ENCODE results near the gene NKD1.

NKD1 gene

DNA sequence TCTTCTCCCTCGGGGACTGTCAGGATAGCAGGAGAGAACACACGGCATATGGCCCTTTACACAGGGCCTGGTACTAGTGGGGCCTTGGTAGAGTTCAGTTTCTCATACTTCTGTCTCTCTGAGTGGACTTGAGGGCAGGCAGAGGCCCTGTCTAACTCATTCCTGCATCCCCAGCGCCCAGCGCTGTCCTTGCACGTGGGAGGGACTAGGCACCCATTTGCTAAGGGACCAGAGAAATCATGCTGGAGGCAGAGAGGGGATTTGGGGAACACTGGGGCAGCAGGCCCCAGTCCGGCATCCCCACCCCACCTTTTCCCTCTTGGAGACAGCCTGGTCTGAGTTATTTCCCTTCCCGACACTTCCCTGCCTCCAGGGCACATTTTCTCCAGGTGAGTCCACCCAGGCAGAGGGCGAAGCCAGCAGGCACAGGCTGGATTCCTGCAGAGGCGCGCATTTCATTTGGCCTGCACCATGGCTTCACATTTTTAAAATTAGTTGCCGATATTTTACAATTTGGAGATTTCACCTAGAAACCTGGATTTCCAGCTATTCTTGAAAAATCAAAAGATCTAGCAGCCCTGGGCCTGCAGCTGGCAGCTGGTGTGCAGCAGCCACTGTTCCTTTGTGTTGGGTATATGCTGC is 9.7 kb upstream of the NKD1 start:
- DNase-seq = no peak

DNA sequence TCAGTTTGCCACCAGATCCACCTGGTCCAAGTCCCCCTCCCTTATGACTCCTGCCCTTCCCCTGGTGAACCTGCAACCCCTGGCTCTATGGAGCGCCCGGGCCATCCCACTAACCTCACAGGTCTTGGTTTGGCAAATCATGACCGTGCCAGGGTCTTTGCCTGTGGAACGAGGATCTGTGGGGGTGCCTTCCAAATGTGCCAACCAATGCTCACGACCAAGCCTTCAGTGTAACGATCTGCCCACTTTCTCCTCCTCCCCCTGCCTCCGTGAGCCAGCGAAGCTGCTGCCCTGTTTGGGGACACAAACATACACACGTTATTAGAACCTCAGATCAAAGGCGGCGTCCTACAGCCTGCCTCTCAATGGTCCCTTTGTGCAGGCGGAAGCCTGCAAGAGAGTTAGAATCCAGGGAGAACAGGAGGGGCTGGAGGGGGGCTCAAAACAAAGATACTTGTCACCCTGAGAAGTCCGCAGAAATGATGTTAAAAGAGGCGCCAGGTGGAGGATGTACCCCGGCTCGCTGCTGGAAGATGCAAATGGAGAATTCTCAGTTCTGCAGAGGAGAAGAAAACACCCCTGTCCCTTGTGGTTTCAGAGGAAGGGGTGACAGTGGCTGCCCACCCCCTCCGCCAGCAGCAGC is 9.0 kb upstream of the NKD1 start:
- DNase-seq = no peak

DNA sequence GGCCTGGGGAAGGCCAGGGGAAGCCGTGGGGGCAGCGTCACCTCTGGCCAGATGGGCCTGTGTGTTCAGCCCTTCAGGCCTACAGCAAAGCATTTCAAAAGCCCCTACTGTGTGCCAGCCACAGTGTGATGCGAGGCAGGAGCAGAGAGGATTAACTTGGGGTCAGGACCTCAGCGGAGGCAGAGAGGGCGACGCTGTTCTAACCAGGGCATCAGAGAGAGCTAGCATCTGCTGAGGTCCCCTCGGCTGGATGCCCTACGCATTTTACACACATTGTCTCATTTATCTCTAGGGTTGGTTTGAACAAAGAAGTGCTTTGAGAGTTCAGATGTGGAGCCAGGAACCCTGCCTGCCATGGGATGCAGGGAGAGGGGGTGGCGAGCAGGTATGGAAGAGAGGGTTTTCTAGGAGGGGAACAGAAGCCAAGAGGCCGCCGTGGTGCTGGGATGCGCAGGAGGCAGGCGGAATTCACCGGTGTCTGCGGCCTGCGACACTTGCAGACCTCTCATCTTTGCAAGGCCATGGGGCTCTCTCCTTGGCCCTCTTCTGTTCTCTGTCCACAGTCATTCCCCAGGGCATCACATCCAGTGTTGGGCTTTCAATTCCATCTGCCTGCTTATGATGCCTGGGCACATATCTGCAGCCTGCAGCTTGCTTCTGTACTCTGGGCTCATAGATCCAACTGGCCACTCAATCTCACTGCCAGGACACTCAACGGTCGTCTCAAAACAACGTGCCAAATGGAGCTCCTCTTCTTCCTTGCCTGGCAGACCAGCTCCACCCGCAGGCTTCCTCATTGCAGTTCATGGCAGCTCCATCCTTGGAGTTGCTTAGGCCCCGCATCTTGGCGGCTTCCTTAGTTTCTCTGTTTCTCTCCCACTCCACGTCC is 8.1 kb upstream of the NKD1 start:
- no peak for DNase-seq

DNA sequence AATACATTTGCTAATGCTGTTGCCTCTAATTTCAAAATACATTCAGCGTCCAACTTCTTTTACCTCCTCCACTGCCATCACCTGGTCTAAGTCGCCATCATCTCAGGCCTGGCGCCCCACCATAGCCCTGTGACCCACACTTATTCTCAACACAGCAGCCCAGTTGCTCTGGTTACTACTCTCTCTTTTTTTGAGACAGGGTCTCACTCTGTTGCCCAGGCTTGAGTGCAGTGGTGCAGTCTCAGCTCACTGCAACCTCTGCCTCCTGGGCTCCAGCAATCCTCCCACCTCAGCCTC is 7.5 kb upstream of the NKD1 start:
- DNase-seq = no peak

DNA sequence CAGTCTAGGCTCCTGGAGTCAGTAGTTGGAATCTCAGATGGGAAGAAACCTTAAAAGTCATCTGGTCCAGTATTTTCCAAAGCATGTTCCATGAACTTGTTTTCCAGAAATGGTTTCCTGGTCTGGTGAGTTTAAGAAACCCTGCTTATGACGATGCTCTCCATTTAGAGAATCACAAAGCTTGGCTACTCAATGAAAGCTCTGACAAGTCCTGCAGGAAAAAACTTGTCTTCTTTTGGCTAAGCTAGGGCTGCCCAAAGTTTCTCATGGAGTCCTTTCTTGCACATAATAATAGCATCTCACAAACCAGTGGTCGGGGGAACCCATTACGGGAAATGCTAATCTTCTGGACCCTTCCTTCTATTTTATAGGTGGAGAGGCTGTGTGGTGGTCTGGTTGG is 5.5 kb upstream of the NKD1 start:
- no peak for DNase-seq

DNA sequence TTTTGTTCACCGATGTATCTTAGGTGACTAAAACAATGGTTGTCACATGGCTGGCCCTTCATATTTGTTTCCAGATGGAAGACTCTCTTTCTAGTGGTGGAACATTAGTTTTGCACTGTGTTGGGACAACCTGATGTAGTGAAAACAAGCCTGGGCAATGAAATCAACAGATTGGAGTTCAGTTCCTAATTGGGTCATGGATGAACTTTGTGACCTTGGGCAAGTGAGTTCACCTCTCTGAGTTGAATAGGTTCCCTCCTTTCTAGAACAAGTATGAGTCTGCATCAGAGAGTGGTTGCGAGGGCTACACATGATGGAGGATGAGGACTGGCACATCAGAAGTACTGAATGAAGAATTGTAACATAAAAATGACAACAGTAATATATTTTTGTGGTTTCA is 2.1 kb upstream of the NKD1 start:
- no peak for DNase-seq

DNA sequence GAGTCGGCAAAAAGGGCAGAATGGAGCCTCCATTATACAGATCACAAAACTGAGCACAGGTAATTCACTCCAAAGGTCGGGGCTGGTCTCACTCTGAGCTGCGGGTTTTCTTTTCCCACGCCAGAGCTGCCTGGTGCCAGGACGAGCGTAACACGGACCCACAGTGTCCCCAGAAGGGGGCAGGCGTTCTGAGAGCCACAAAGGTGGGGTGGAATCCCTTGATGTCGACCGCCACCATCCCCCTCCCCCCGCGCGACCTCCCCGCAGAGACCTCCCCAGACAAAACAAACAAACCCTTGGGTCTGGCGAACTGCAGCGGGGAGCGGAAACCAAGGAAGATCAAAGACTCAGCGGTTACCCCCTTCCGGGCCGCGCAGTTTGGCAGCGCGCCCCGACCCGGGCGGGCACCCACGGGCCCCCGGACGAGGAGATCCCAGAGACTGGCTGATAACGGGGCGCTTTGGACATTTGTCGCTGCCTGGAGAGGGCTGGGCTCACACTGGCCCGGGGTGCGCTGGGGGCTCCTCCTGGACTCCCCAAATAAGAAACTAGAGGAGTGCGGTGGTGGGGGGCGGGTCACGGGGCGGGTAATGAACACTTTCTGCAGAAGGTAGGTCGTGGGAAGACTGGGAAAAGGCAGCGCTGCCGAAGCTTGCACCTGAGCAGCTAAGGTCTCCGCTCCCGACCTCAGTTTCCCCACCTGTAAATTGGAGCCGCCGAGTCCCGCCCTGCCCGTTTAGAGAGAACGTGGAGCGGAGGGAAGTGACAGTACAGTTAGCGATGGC is 664 bp upstream of the NKD1 start:
- DNase-seq = peak; percentile 91

DNA sequence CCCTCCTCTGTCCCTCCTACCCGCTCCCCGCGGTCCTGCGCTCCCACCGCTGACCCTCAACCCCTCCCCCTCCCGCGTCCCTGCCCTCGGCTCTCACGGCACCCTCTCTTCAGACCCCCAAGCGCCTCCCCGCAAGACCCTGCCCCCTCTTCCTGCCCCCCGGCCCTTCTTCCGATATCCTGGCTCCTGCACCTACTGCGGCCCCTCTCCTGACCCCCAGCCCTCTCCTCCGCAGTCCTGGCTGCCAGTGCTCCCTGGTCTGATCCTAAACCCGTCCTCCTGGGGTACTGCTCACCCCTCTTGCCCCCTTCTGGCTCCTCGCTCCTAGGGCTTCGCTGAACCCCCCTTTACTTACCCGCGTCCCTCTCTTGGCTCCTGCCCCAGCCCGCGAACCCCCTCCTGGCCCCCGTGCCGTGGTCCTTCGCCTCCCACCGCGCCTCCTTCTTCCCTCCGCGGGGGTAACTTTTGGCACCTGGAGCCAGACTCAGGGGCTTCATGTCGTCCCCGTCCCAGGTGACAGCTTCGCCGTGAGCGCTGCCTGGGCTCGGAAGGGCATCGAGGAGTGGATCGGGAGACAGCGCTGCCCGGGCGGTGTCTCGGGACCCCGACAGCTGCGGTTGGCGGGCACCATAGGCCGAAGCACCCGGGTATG is 839 bp downstream of the NKD1 start:
- no peak for DNase-seq

DNA sequence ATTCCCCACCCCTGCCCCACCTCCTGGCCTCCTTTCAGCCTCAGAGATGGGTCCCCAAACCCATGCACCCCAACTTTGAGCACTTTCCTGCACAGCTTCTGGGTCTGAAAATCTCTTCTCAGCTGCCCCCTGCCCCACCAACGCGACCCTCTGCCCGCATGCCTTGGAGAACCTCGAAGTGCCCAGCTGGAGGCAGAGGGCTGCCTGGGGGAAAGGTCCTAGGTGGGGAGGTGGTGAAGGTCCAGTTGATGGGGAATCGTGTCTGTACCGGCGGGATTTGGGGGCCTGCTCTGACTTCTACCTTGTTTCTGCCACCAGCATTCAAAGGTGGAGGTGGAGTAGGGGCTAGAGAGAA is 1.3 kb downstream of the NKD1 start:
- DNase-seq = peak; percentile 19

DNA sequence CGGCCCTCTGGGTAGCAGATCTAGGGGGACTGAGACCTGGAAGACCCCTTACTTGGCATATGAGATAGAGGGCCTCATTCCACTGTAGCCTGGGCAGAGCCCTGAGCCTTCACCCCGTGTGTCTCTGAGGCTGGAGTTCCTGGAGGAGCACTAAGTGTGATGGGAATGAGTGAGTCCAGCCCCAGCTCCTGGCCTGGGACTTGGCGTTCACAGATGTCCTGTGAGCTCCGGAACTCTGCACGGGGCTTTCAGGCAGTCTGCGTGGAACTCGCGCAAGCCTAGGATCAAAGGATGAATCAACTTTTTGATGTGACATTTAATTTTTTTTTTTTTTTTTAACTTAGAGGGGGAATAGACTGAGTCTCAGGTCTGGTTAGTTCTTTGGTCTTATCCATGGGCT is 1.8 kb downstream of the NKD1 start:
- peak; percentile 60 for DNase-seq

DNA sequence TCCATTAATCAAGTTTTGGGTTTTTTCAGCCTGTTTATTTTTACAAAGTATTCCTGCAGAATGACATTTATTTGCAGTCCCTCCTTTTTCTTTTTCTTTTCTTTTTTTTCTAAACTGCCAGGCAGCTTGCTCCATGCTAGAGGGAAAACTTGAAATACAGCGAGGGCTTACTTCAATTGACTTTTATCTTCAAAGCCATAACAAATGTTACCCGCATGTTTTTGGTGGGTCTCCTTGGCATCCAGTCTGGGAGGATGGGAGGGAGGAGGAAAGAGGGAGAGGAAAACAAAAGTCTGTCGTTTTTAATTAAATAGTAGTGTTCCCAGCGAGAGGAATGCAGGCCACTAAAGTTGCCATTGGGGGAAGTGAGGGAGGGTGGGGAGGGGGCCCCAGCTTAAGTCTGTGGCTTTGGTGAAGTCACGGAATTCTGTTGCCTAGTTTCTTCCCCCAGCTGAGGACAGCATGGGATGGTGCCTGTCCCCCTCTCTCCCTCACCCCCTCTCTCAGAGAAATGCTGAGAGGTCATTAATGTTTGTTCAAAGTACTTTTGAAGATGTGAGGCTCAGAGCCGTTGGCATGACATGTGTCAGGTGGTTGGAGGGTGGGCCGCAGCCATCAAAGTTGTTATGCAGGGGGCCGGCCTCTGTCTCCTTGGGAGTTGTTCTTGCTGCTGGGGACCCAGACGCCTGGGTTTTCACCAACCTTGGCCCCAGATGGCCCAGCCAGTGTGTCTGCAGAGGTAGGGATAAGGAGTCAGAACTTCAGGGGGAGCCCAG is 2.9 kb downstream of the NKD1 start:
- DNase-seq = no peak

DNA sequence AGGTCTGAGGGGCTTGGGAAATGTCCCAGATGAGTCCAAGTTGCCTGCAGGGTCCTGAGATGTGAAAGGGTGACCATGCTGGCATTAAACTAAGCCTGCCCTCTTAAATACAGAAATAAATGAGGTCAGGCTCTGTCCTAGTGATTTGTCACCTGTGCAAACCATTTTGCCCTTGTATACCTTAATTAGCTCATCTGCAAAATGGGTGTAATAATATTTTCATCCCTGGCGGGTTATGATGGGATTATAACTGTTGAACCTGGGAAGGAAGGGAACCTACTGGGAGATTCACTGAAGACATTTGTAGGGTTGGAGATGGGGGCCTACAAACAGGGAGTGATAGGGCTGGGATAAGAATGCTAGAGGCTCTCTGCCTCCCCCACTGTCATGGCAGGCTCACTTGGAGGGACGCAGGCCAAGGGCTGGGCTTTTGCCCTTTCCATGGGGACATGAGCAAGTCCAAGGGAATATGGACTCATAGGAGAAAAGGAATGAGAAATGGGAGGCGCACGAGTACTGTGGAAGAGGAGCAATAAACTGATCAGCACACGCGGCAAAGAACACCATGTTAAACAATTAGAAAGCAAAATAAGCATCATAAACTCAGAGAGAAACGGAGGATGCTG is 4.4 kb downstream of the NKD1 start:
- DNase-seq = no peak

DNA sequence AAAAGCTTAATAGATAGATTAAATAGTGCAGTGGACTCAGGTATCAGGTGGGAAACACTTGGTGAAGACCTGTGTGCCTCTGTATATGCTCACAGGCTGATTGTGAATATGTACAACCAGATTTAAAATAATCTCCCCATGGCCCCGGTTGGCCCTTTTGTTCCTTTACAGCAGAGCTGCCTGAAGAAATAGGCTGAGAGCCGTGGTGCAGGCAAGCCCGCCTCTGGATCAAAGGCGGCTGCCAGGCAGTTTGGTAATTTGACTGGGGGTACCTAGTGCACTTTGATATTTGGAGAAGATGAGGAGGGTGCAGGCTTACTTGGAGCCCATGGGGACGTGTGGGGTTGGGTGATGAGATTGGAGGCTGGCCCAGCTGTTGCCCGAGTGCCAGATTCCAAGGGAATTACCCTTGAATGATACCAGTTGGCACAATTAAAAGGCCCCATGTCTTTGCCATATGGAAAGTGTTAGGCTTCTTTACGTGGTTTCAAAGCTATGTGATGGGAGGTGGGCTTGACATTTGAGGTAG is 5.0 kb downstream of the NKD1 start:
- no peak for DNase-seq

DNA sequence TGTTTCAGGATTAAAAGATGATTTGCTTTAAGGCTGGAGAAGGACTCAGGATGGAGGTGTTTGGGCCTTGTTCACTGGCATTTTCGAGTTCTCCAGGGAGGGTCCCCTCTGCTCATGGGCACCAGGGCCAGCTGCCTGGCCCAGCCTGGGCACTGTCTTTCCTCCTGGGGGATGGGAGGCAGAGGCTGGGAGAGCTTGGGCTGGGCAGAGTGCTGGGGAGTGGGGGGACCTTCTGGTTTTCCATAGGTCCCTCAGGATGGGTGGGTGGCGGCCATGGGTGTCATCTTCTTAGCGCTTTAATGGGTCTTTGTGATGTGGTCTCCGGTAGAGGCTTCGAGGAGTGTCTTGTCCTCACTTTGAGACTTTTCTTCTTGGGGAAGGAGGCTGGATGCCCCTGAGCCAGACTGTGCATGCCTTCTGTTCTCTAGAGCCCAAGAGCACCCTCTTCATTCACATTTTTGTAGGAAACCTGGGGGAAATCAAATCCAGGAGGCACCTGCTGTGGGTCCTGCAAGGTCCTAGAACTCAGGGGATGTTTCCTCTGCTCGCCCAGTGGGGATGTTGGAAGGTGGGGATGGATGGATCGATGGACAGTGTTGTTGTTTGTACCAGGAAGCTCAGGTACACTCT is 5.7 kb downstream of the NKD1 start:
- no peak for DNase-seq

DNA sequence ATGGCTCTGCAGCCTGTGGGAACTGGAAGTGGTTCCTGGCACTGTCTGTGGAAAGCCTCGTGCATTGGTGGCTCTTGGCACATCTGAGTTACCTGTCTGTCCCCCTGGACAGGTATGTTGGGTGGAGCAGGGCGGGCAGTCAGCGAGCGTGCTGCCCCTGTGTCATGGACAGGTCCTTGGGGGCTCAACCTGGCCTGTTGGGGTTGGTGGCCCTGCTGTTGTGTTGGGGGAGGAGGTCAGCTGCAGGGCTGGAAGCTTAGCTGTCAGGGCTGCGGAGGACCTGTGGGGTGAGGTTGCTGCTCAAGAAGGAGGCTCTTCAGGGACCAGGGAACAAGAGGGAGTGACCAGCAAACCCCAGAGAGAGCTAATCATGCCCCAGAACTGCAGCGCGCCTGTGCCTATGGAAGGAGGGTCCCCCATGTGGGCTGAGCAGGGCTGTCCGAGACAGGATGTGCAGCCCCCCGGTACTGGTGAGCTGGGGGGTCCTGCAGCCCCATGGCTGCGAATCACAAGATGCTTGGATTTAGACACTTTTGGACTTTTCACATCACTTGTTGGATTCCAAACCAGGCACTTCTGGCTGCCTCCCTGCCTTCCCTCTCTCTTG is 7.2 kb downstream of the NKD1 start:
- DNase-seq = no peak

DNA sequence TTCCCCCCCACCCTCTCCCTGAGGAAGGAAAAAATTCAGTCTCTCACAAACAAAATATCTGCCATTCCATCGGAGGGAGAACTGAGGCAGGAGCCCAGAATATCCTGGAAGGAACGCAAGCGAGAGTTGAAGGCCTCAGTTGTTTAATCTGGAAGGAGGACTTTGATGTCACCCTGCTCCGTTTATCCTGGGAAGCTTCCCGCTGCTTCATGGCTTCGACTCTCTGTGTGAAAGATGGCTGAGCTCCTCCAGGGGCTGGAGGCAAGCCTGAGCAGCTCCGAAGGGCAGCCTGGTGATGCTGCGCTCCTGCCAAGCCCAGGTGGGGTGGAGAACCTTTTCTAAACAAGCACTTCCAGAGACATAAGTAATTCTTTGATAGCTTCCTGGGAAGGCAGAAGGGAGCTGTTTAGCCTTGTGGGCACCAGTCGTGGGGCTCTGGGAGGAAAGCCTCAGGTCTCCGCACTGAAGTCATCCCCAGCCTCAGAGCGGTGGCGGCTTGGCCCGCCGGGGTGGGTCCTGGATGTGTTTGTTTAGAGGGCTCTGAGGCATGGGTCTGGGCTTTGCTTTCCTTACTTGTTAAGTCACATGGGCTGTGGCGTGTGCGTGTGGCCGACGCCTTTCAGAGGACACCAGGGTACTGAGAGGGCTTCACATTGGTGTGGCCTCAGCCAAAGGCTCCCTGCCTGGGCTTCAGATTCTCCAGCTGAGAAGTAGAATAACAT is 7.9 kb downstream of the NKD1 start:
- DNase-seq = no peak

DNA sequence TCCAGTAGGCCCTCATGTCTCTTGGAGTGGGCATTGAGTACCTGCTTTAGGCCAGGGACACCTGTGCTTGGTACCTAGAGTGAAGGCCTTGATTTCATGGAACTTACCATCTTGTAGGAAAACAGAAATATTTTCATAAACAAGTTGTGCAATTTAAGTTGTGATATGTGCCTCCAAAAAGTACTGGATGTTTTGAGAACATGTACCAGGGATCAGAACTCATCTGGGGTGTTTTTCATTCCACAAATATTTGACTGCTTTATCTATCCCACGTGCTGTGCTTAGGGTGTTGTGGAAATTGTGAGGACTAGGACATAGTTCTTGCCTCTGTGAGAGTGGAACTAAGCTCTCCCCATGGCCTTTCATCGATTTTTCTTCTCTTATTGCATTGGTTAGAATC is 8.8 kb downstream of the NKD1 start:
- DNase-seq = no peak

DNA sequence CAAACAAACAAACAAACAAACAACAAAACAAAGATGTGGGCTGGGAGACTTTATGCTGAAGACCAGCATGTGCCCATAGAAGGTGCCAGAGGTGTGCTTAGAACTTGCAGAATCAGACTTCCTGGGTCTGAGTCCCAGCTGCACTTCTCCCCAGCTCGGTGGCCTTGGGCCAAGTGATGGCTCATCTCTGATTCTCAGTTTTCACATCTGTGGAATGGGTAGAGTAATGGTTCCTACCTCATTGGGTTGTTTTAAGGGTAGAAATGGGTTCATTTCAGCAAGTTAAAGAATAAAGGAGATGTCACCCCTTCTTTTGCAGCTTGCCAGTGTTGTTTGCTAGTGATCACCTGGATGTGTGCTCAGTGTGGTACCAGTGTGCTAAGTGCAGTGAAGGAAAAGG is 10.7 kb downstream of the NKD1 start:
- no peak for DNase-seq

DNA sequence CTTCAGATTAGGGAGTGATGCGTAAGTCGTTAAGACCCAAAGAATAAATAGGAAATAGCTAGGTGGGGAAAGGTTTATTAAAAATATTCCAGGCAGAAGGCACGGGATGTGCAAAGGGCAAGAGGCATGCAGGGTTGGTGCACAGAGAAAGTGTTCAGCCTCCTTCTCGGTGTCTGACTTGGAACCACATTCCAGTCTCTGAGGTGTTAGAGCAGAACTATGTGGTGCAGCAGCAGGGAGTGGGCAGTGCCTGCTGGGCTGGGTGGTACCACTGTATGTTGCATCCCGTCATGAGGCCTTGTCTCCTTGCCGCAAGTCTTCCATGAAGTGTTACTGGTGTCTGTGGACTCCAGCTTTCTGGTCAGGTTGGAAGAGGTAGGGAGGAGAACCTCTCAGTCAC is 11.1 kb downstream of the NKD1 start:
- DNase-seq = no peak
